KMS-11 (cell line): ENCODE measurements around the gene KLF7.

Experiments used
- H2AFZ ChIP-seq: fragments of 200-600 bp; sonication (generic); 2 replicates; pipeline ENCODE4 v1.6.1; 2016; ENCODE audit warnings: antibody characterized with exemption, mixed run types, low read depth
- H3K27ac ChIP-seq: fragments of 200-600 bp; sonication (generic); 2 replicates; pipeline ENCODE4 v1.6.1; 2016; ENCODE audit warnings: mild to moderate bottlenecking, mixed run types
- H3K27me3 ChIP-seq: fragments of 200-600 bp; sonication (generic); 2 replicates; pipeline ENCODE4 v1.6.1; 2017; ENCODE audit warnings: mild to moderate bottlenecking, low read depth, mixed run types, moderate library complexity; ENCODE audit not compliant: insufficient read depth
- H3K36me3 ChIP-seq: fragments of 200-600 bp; sonication (generic); 2 replicates; pipeline ENCODE4 v1.6.1; 2017; ENCODE audit warnings: mild to moderate bottlenecking, mixed run types; ENCODE audit not compliant: insufficient read depth
- H3K4me1 ChIP-seq: fragments of 200-600 bp; sonication (generic); 2 replicates; pipeline ENCODE4 v1.6.1; 2016; ENCODE audit warnings: mild to moderate bottlenecking, low read depth, mixed run types; ENCODE audit not compliant: poor library complexity, severe bottlenecking
- H3K4me2 ChIP-seq: fragments of 200-600 bp; sonication (generic); 2 replicates; pipeline ENCODE4 v1.7.0; 2016; ENCODE audit warnings: mild to moderate bottlenecking, mixed run types
- H3K4me3 ChIP-seq: fragments of 200-600 bp; sonication (generic); IDR thresholded peaks from 2 replicates; pipeline ENCODE4 v1.6.1; 2017; ENCODE audit warnings: low read depth, low read length, mixed read lengths; ENCODE audit not compliant: insufficient read depth
- H3K79me2 ChIP-seq: fragments of 200-600 bp; sonication (generic); 2 replicates; pipeline ENCODE4 v1.6.1; 2016; ENCODE audit warnings: low read depth, mixed run types; ENCODE audit not compliant: insufficient read depth
- H3K9ac ChIP-seq: fragments of 200-600 bp; sonication (generic); 2 replicates; pipeline ENCODE4 v1.6.1; 2016; ENCODE audit warnings: mild to moderate bottlenecking, mixed run types
- H4K20me1 ChIP-seq: fragments of 200-600 bp; sonication (generic); 2 replicates; pipeline ENCODE4 v1.6.1; 2016; ENCODE audit warnings: mild to moderate bottlenecking, mixed run types; ENCODE audit not compliant: insufficient read depth
- CTCF ChIP-seq: fragments of 200-600 bp; sonication (generic); conservative IDR thresholded peaks from 2 replicates; pipeline ENCODE4 v1.6.1; 2017; ENCODE audit warnings: low read depth, mild to moderate bottlenecking, antibody characterized with exemption, low read length, moderate library complexity, mixed read lengths

The KLF7 gene

GRCh38 chr2:207148020-207148419, 17.7 kb downstream of the KLF7 start:
- TF ChIP-seq CTCF, result no peak
- Histone ChIP-seq H3K27ac (no peak overlapping the region), H3K79me2 (peaks cover 42% of the 10 kb centered on the region; the same call in 1 of the 2 replicates), H3K4me1 (peaks cover 84% of the 10 kb centered on the region), H3K9ac (no peak overlapping the region), H2AFZ (no peak overlapping the region), H3K36me3 (no peaks in the 10 kb centered on the region), H3K4me2 (no peak overlapping the region), H4K20me1 (no peaks in the 10 kb centered on the region), H3K27me3 (no peaks in the 10 kb centered on the region), H3K4me3 (no peak overlapping the region)

- peak overlapping the region; percentile 89 for H3K4me2 ChIP-seq
- peaks cover 36% of the 10 kb centered on the region for H3K79me2 ChIP-seq
- peak overlapping the region; percentile 77 for H3K9ac ChIP-seq
- TF ChIP-seq CTCF, result no peak
- peak overlapping the region; percentile 12 for H3K4me3 ChIP-seq
- peaks cover 84% of the 10 kb centered on the region for H3K4me1 ChIP-seq
- H3K27ac ChIP-seq, result peak overlapping the region; percentile 98
- H4K20me1 ChIP-seq, result no peaks in the 10 kb centered on the region
- peak overlapping the region; percentile 37; the same call in 1 of the 2 replicates for H2AFZ ChIP-seq
- no peaks in the 10 kb centered on the region for H3K36me3 ChIP-seq
- no peaks in the 10 kb centered on the region for H3K27me3 ChIP-seq
Measured at GRCh38 chr2:207144173-207144785, 21.5 kb downstream of the KLF7 start.

- peaks cover 40% of the 10 kb centered on the region for H3K79me2 ChIP-seq
- peak overlapping the region; percentile 37; the same call in 1 of the 2 replicates for H2AFZ ChIP-seq
- H4K20me1 ChIP-seq, result no peaks in the 10 kb centered on the region
- peak overlapping the region; percentile 98 for H3K27ac ChIP-seq
- H3K9ac ChIP-seq, result peak overlapping the region; percentile 77
- peak overlapping the region; percentile 89 for H3K4me2 ChIP-seq
- peaks cover 84% of the 10 kb centered on the region for H3K4me1 ChIP-seq
- no peaks in the 10 kb centered on the region for H3K27me3 ChIP-seq
- no peak for TF ChIP-seq CTCF
- H3K4me3 ChIP-seq, result peak overlapping the region; percentile 12
- H3K36me3 ChIP-seq, result no peaks in the 10 kb centered on the region
Measured at GRCh38 chr2:207143215-207144172, 22.3 kb downstream of the KLF7 start.

GRCh38 chr2:207142461-207142860, 23.3 kb downstream of the KLF7 start:
- Histone ChIP-seq H3K4me3 (no peak overlapping the region), H3K4me1 (peaks cover 92% of the 10 kb centered on the region), H3K27me3 (no peaks in the 10 kb centered on the region), H2AFZ (peak overlapping the region; percentile 36), H3K79me2 (peaks cover 41% of the 10 kb centered on the region), H3K4me2 (peak overlapping the region; percentile 89), H3K36me3 (no peaks in the 10 kb centered on the region), H3K27ac (peak overlapping the region; percentile 98), H3K9ac (peak overlapping the region; percentile 77), H4K20me1 (no peaks in the 10 kb centered on the region)
- TF ChIP-seq CTCF, result no peak
